GM23338 (cell line): Measurements from ENCODE around the gene POLR3K. TPM values are rescaled to one million over a fixed set of nuclear protein-coding genes. Genes with fewer than 3 reads are reported as not detected.

Experiments used
- ATAC-seq: fragments of 200-7000 bp; cut with Tn5 transposase; 3 replicates; pipeline ENCODE4 v1.9.1; 2020
- DNase-seq: peaks from one replicate; pipeline ENCODE4 v3.0.0-alpha.2; 2015; ENCODE audit warnings: low spot score
- H2AFZ ChIP-seq: fragments of 200-600 bp; sonication (generic); 2 replicates; pipeline ENCODE4 v1.8.0; 2016; ENCODE audit warnings: antibody characterized with exemption, mild to moderate bottlenecking, moderate library complexity
- H3F3A ChIP-seq: fragments of 200-600 bp; sonication (generic); replicated peaks from 2 replicates; pipeline ENCODE4 v1.8.0; 2017; ENCODE audit warnings: antibody characterized with exemption, mixed run types, low read depth
- H3K27ac ChIP-seq: fragments of 200-600 bp; sonication (generic); 2 replicates; pipeline ENCODE4 v1.6.1; 2016; ENCODE audit warnings: low read depth
- H3K27me3 ChIP-seq: fragments of 200-600 bp; sonication (generic); 2 replicates; pipeline ENCODE4 v1.8.0; 2016; ENCODE audit warnings: mild to moderate bottlenecking, mixed run types, moderate library complexity; ENCODE audit not compliant: insufficient read depth
- H3K36me3 ChIP-seq: fragments of 200-600 bp; sonication (generic); 2 replicates; pipeline ENCODE4 v1.8.0; 2016; ENCODE audit warnings: mild to moderate bottlenecking; ENCODE audit not compliant: insufficient read depth
- H3K4me1 ChIP-seq: fragments of 200-600 bp; sonication (generic); 2 replicates; pipeline ENCODE4 v1.8.0; 2016; ENCODE audit warnings: mild to moderate bottlenecking, moderate library complexity; ENCODE audit not compliant: insufficient read depth
- H3K4me2 ChIP-seq: fragments of 200-600 bp; sonication (generic); 2 replicates; pipeline ENCODE4 v1.7.1; 2017; ENCODE audit warnings: mixed run types
- H3K4me3 ChIP-seq: fragments of 200-600 bp; sonication (generic); 2 replicates; pipeline ENCODE4 v1.6.1; 2016; ENCODE audit warnings: mixed run types
- H3K79me2 ChIP-seq: fragments of 200-600 bp; sonication (generic); replicated peaks from 2 replicates; pipeline ENCODE4 v1.8.0; 2017; ENCODE audit warnings: mild to moderate bottlenecking; ENCODE audit not compliant: insufficient read depth
- H3K9me2 ChIP-seq: fragments of 200-600 bp; sonication (generic); 2 replicates; pipeline ENCODE4 v1.8.0; 2017; ENCODE audit not compliant: insufficient read depth
- H4K20me1 ChIP-seq: fragments of 200-600 bp; sonication (generic); replicated peaks from 2 replicates; pipeline ENCODE4 v1.8.0; 2017; ENCODE audit warnings: mild to moderate bottlenecking; ENCODE audit not compliant: insufficient read depth
- H3K27ac Mint-ChIP-seq: 2 replicates; pipeline ENCODE4 v1.8.0; 2020; ENCODE audit warnings: inconsistent platforms, mild to moderate bottlenecking, moderate library complexity, mixed read lengths
- H3K27me3 Mint-ChIP-seq: 3 replicates; pipeline ENCODE4 v1.8.0; 2022; ENCODE audit warnings: low read depth, mild to moderate bottlenecking, moderate library complexity, mixed read lengths, inconsistent platforms; ENCODE audit not compliant: insufficient read depth, poor library complexity
- H3K36me3 Mint-ChIP-seq: 3 replicates; pipeline ENCODE4 v1.8.0; 2021; ENCODE audit warnings: low read depth, mild to moderate bottlenecking, inconsistent platforms, moderate library complexity, mixed read lengths
- H3K4me1 Mint-ChIP-seq: 3 replicates; pipeline ENCODE4 v1.8.0; 2020; ENCODE audit warnings: mild to moderate bottlenecking, inconsistent platforms, mixed read lengths
- H3K4me3 Mint-ChIP-seq: 3 replicates; pipeline ENCODE4 v1.8.0; 2021; ENCODE audit warnings: moderate library complexity, mild to moderate bottlenecking, inconsistent platforms, mixed read lengths
- H3K9me3 Mint-ChIP-seq: 3 replicates; pipeline ENCODE4 v1.8.0; 2020; ENCODE audit warnings: moderate library complexity, mild to moderate bottlenecking, inconsistent platforms, mixed read lengths
- CREB1 ChIP-seq: fragments of 250-450 bp; sonication (Bioruptor Pico); IDR thresholded peaks from 2 replicates; pipeline ENCODE4 v1.5.0; 2020; ENCODE audit warnings: low read depth, mild to moderate bottlenecking, moderate library complexity
- CTCF ChIP-seq, 2 experiments: fragments of 200-600 bp in 1 of 2; sonication (generic) in 1 of 2; conservative IDR thresholded peaks; 2 replicates each; pipeline versions ENCODE4 v1.5.1 to v1.6.1; 2016 to 2017; ENCODE audit warnings: antibody characterized with exemption in 2 of 2, low read depth in 2 of 2, mild to moderate bottlenecking in 2 of 2, moderate library complexity in 1 of 2
- ETS1 ChIP-seq: IDR thresholded peaks from 2 replicates; pipeline ENCODE4 v1.6.1; 2016; ENCODE audit warnings: antibody characterized with exemption
- EZH2 ChIP-seq: fragments of 200-600 bp; sonication (generic); IDR thresholded peaks from one replicate; pipeline ENCODE4 v1.8.0; 2017; ENCODE audit warnings: antibody characterized with exemption, mild to moderate bottlenecking, low read depth; ENCODE audit not compliant: unreplicated experiment
- EZH2phosphoT487 ChIP-seq: fragments of 200-600 bp; sonication (generic); IDR thresholded peaks from one replicate; pipeline ENCODE4 v1.8.1; 2018; ENCODE audit warnings: antibody characterized with exemption; ENCODE audit not compliant: unreplicated experiment
- JUNB ChIP-seq: IDR thresholded peaks from one replicate; pipeline ENCODE4 v1.6.1; 2016; ENCODE audit warnings: antibody characterized with exemption; ENCODE audit not compliant: unreplicated experiment
- NANOG ChIP-seq: IDR thresholded peaks from 2 replicates; pipeline ENCODE4 v1.6.1; 2016; ENCODE audit warnings: antibody characterized with exemption, borderline replicate concordance
- POLR2AphosphoS5 ChIP-seq: IDR thresholded peaks from 2 replicates; pipeline ENCODE4 v1.6.1; 2016; ENCODE audit warnings: antibody characterized with exemption, low read depth
- REST ChIP-seq: IDR thresholded peaks from one replicate; pipeline ENCODE4 v1.6.1; 2018; ENCODE audit warnings: antibody characterized with exemption; ENCODE audit not compliant: unreplicated experiment
- STAT1 ChIP-seq: IDR thresholded peaks from one replicate; pipeline ENCODE4 v1.6.1; 2016; ENCODE audit warnings: antibody characterized with exemption; ENCODE audit not compliant: unreplicated experiment
- ZNF114 ChIP-seq: fragments of 250-450 bp; sonication (Bioruptor Pico); IDR thresholded peaks from 2 replicates; pipeline ENCODE4 v1.5.0; 2020; ENCODE audit warnings: mild to moderate bottlenecking, moderate library complexity
- ZNF331 ChIP-seq: fragments of 250-450 bp; sonication (Bioruptor Pico); IDR thresholded peaks from 2 replicates; pipeline ENCODE4 v1.5.0; 2020; ENCODE audit warnings: low read depth, mild to moderate bottlenecking, moderate library complexity
- polyA plus RNA-seq: library from polyadenylated mRNA; unstranded; fragments of >200 nt; fragmentation: Nextera tagmentation; extraction: Ambion mirVana; gene quantifications from 2 replicates; pipeline ENCODE4 v1.2.1, GENCODE V29; 2016
- total RNA-seq: library from RNA; depleted of rRNA; stranded (reverse); fragments of >200 nt; shearing (Covaris generic); gene quantifications from 2 replicates; pipeline ENCODE4 v1.2.3, GENCODE V29; 2014

POLR3K gene
- total and polyA plus RNA-seq, 2 experiments from 2014 or later, result 17.8 to 58.5 TPM

- TF ChIP-seq CREB1 (CRISPR knock-in tag), result no peak
- TF ChIP-seq NANOG, result no peak
- no peak for TF ChIP-seq ETS1
- TF ChIP-seq JUNB, result no peak
- TF ChIP-seq STAT1, result no peak
- TF ChIP-seq REST, result no peak
- no peak for TF ChIP-seq ZNF114 (CRISPR knock-in tag)
- TF ChIP-seq EZH2, result no peak
- TF ChIP-seq ZNF331, result no peak
- TF ChIP-seq POLR2AphosphoS5, result no peak
- TF ChIP-seq EZH2phosphoT487, result no peak
- DNase-seq (no peak), ATAC-seq (no peak)
- H3K27me3 Mint-ChIP-seq, result peaks cover 9% of the 10 kb centered on the region
- H3K27ac Mint-ChIP-seq, result no peak overlapping the region
- peaks cover 4% of the 10 kb centered on the region for H3K4me1 Mint-ChIP-seq
- Histone ChIP-seq H3K27me3 (no peaks in the 10 kb centered on the region), H3K4me1 (no peaks in the 10 kb centered on the region), H2AFZ (no peak overlapping the region), H4K20me1 (no peaks in the 10 kb centered on the region; the same call in 1 of the 2 replicates), H3K79me2 (no peaks in the 10 kb centered on the region), H3K36me3 (no peaks in the 10 kb centered on the region), H3K9me2 (no peaks in the 10 kb centered on the region), H3K4me3 (no peak overlapping the region), H3K27ac (no peak overlapping the region), H3K4me2 (no peak overlapping the region), H3F3A (no peaks in the 10 kb centered on the region)
- H3K9me3 Mint-ChIP-seq, result no peaks in the 10 kb centered on the region
- no peak overlapping the region for H3K4me3 Mint-ChIP-seq
- H3K36me3 Mint-ChIP-seq, result peaks cover 24% of the 10 kb centered on the region; the same call in 2 of the 3 replicates
Observed at GRCh38 chr16:88613-89012, 35.2 kb upstream of the POLR3K start.

GRCh38 chr16:86483-86952 is 33.1 kb upstream of the POLR3K start:
- H3K36me3 Mint-ChIP-seq, result peaks cover 24% of the 10 kb centered on the region
- Histone ChIP-seq H4K20me1 (no peaks in the 10 kb centered on the region; the same call in 1 of the 2 replicates), H3K27me3 (no peaks in the 10 kb centered on the region), H3K27ac (no peak overlapping the region), H3F3A (no peaks in the 10 kb centered on the region), H3K36me3 (no peaks in the 10 kb centered on the region), H3K4me3 (no peak overlapping the region), H3K9me2 (no peaks in the 10 kb centered on the region), H3K4me1 (no peaks in the 10 kb centered on the region; the same call in 1 of the 2 replicates), H2AFZ (no peak overlapping the region), H3K79me2 (no peaks in the 10 kb centered on the region), H3K4me2 (no peak overlapping the region)
- peaks cover 10% of the 10 kb centered on the region for H3K27me3 Mint-ChIP-seq
- H3K9me3 Mint-ChIP-seq, result no peaks in the 10 kb centered on the region
- H3K4me3 Mint-ChIP-seq, result no peak overlapping the region
- peaks cover 8% of the 10 kb centered on the region for H3K4me1 Mint-ChIP-seq
- no peak for ATAC-seq
- DNase-seq, result no peak
- H3K27ac Mint-ChIP-seq, result no peak overlapping the region
- no peak for TF ChIP-seq CREB1 (CRISPR knock-in tag)
- no peak for TF ChIP-seq NANOG
- TF ChIP-seq EZH2, result no peak
- no peak for TF ChIP-seq CTCF (conservative IDR thresholded peaks at IDR 0.05; ENCODE audit: low read depth in 2 of 2)
- TF ChIP-seq EZH2phosphoT487, result no peak
- no peak for TF ChIP-seq ETS1
- no peak for TF ChIP-seq JUNB
